Nephron progenitor cell (in vitro differentiated cells): ENCODE measurements around the gene ZDHHC13.

ENCODE experiments used
- DNase-seq: peaks from one replicate; pipeline ENCODE4 v3.0.0; 2021
- H3K27ac Mint-ChIP-seq: 2 replicates; pipeline ENCODE4 v1.8.0; 2021; ENCODE audit warnings: mild to moderate bottlenecking, moderate library complexity, mixed read lengths
- H3K27me3 Mint-ChIP-seq: 2 replicates; pipeline ENCODE4 v1.8.0; 2021; ENCODE audit warnings: mild to moderate bottlenecking, low read depth, mixed read lengths; ENCODE audit not compliant: poor library complexity
- H3K36me3 Mint-ChIP-seq: 2 replicates; pipeline ENCODE4 v1.8.0; 2021; ENCODE audit warnings: low read depth, mixed read lengths
- H3K4me1 Mint-ChIP-seq: 2 replicates; pipeline ENCODE4 v1.8.0; 2021; ENCODE audit warnings: mixed read lengths
- H3K4me3 Mint-ChIP-seq: 2 replicates; pipeline ENCODE4 v1.8.0; 2021; ENCODE audit warnings: mild to moderate bottlenecking, moderate library complexity, mixed read lengths
- H3K9me3 Mint-ChIP-seq: 2 replicates; pipeline ENCODE4 v1.8.0; 2021; ENCODE audit warnings: mild to moderate bottlenecking, moderate library complexity, mixed read lengths
- TF ChIP-seq, protein P1 (sequence below): fragments of 200-600 bp; sonication (generic); IDR thresholded peaks from 2 replicates; pipeline ENCODE4 v1.5.0; 2021; ENCODE audit warnings: antibody characterized with exemption

The ZDHHC13 gene

DNA sequence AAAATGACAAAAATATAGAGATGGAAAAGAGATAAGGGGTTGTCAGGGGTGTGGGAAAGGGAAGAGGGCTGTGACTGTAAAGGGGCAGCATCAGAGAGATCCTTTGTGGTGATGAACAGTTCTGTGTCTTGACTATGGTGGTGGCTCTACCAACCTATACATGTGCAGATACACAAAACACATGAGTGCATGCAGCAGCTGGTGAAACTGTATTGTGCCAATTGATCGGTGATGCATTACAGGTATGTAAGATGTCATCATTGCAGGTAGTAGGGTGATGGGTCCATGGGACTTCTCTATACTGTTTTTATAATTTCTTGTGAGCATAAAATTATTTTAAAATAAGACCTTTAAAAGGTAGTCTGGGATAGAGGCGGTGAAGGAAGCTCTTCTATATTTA is 24.1 kb upstream of the ZDHHC13 start:
- H3K27me3 Mint-ChIP-seq, result peaks cover 7% of the 10 kb centered on the region
- no peaks in the 10 kb centered on the region for H3K36me3 Mint-ChIP-seq
- TF ChIP-seq, protein P1, sequence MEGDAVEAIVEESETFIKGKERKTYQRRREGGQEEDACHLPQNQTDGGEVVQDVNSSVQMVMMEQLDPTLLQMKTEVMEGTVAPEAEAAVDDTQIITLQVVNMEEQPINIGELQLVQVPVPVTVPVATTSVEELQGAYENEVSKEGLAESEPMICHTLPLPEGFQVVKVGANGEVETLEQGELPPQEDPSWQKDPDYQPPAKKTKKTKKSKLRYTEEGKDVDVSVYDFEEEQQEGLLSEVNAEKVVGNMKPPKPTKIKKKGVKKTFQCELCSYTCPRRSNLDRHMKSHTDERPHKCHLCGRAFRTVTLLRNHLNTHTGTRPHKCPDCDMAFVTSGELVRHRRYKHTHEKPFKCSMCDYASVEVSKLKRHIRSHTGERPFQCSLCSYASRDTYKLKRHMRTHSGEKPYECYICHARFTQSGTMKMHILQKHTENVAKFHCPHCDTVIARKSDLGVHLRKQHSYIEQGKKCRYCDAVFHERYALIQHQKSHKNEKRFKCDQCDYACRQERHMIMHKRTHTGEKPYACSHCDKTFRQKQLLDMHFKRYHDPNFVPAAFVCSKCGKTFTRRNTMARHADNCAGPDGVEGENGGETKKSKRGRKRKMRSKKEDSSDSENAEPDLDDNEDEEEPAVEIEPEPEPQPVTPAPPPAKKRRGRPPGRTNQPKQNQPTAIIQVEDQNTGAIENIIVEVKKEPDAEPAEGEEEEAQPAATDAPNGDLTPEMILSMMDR, result no peak
- no peak overlapping the region for H3K27ac Mint-ChIP-seq
- H3K4me3 Mint-ChIP-seq, result no peak overlapping the region
- H3K4me1 Mint-ChIP-seq, result peaks cover 4% of the 10 kb centered on the region
- H3K9me3 Mint-ChIP-seq, result no peaks in the 10 kb centered on the region
- no peak for DNase-seq

DNA sequence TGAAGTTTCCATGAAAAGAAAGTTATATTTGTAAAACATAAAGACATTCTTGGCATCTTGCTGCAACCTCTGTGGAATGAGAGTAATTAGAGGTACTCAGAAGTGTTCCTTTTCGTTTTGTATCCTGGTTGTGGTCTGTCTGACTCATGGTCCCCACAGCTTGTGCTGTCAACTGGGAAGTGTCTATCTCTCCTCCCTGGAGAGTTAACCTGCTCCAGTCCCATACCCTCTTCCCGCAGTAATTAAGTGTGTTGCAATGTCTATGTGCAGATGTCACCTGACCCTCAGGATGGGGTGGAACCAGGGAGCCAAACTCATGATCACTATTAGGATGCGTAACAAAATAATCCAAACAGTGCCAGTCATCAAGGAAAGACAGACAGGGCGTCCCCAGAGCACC is 23.0 kb upstream of the ZDHHC13 start:
- Mint-ChIP-seq H3K4me1 (peaks cover 4% of the 10 kb centered on the region), H3K4me3 (no peak overlapping the region)

DNA sequence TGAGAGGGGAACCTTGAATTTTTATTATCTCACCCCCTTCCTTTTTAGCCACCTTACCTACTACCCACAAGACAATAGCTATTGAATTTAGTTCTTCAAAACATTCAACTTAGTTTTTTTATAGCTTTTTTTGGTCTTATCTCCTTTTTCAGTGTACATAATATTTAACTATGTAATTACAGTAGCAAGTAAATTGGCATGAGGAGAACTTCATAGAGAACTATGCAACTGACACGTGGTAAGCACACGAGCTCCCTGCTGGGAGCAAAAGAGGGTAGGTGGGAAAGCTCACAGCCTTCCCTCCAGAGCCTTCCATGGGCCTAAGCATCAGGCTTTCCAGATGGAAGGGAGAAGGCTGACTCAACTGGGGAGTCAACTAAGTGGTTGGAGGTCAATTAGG is 22.1 kb upstream of the ZDHHC13 start:
- TF ChIP-seq, protein P1, result no peak
- DNase-seq, result no peak
- Mint-ChIP-seq H3K27ac (no peak overlapping the region), H3K4me1 (peaks cover 13% of the 10 kb centered on the region), H3K36me3 (no peaks in the 10 kb centered on the region), H3K27me3 (peaks cover 7% of the 10 kb centered on the region), H3K4me3 (no peak overlapping the region), H3K9me3 (no peaks in the 10 kb centered on the region)

More for the DNA sequence above, 23.0 kb upstream of the ZDHHC13 start:
- Mint-ChIP-seq H3K27ac (no peak overlapping the region), H3K9me3 (no peaks in the 10 kb centered on the region), H3K36me3 (no peaks in the 10 kb centered on the region), H3K27me3 (peaks cover 7% of the 10 kb centered on the region)
- TF ChIP-seq, protein P1, result no peak
- no peak for DNase-seq

DNA sequence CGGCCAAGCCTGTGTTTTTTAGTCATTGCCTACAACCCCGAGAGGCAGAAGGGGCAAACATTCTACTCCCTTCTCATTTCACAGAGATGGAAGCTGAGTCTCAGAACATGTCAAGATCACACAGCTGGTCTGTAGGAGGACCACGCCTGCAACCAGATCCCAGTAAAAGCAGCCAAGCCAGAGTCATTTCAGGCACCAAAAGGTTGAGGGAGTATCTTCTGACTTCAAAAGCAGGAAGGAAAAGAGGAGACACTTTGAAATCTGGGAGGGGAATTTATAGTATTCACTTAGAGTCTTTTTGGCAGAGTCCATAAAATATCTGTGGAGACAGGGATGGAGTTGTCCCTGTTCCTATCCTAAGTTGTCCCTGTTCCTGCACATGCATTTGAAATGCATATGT is 17.9 kb upstream of the ZDHHC13 start:
- H3K27ac Mint-ChIP-seq, result no peak overlapping the region
- peaks cover 25% of the 10 kb centered on the region for H3K4me1 Mint-ChIP-seq
- H3K36me3 Mint-ChIP-seq, result no peaks in the 10 kb centered on the region
- peaks cover 10% of the 10 kb centered on the region for H3K9me3 Mint-ChIP-seq
- H3K27me3 Mint-ChIP-seq, result peaks cover 13% of the 10 kb centered on the region
- no peak for DNase-seq
- TF ChIP-seq, protein P1, result no peak
- H3K4me3 Mint-ChIP-seq, result no peak overlapping the region

DNA sequence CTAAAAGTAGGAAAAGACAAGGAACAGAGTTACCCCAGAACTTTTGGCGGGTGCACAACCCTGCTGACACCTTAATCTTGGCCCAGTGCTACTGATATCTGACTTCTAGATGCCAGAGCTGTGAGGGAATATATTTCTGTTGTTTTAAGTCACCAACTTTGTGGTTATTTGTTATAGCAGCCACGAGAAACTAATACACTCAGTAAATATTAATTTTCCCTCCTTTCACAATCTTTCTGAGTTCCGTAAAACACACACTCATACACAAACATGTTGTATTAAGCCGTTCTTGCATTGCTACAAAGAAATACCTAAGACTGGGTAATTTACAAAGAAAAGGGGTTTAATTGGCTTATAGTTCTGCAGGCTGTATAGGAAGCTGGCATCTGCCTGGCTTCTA is 16.1 kb upstream of the ZDHHC13 start:
- TF ChIP-seq, protein P1, result no peak
- DNase-seq, result no peak
- H3K9me3 Mint-ChIP-seq, result peaks cover 10% of the 10 kb centered on the region
- H3K36me3 Mint-ChIP-seq, result no peaks in the 10 kb centered on the region
- peaks cover 13% of the 10 kb centered on the region for H3K27me3 Mint-ChIP-seq
- peaks cover 24% of the 10 kb centered on the region for H3K4me1 Mint-ChIP-seq
- H3K27ac Mint-ChIP-seq, result no peak overlapping the region
- no peak overlapping the region for H3K4me3 Mint-ChIP-seq

DNA sequence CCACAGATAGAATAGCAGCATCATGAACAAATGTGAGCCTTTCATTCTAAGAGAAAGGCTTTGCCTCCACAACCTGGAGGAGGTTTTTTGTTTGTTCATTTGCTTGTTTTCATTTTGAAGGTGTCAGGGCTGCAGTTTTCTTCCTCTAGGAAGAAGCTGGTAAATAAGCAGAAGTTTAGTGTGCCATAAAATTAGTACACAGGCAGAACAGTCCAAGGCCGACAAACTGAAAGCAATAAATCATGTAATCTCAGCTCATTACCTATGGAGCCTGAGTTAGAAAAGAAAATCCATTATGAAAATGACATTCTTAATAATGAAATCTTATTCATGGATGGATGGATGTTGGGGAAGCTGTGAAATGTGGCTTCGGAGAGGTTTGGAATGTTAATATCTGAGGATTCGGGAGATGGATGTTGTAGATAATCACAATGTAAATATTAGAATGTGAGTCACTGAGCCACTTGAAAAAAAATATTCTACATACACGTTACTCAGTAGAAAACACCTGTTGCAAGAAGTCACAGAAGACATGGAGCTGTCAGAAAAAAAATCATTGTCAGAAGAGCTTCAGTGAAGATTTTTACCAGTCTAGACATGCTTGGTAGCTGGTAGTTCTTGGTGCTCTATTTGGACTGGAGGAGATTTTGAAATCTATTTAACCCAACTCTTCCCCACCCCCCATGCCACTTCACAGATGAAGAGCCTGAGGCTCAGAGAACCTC is 15.0 kb upstream of the ZDHHC13 start:
- H3K4me1 Mint-ChIP-seq, result peaks cover 24% of the 10 kb centered on the region

More for the DNA sequence above, 15.0 kb upstream of the ZDHHC13 start:
- no peak for DNase-seq
- Mint-ChIP-seq H3K36me3 (no peaks in the 10 kb centered on the region), H3K9me3 (peaks cover 10% of the 10 kb centered on the region), H3K27me3 (peaks cover 7% of the 10 kb centered on the region), H3K4me3 (no peak overlapping the region), H3K27ac (no peak overlapping the region)
- TF ChIP-seq, protein P1, result no peak
